ENCODE measurements around the gene JAKMIP1. TPM values are rescaled to one million over a fixed set of nuclear protein-coding genes. Genes with fewer than 3 reads are reported as not detected.
"Not testable (repeated sequence)": the region's sequence is repeated elsewhere in the genome, so short reads cannot be mapped to it uniquely, and the experiment has no call there.

JAKMIP1 gene
- total RNA-seq, 1 donor from 2014 or later: 0.89 TPM

DNA sequence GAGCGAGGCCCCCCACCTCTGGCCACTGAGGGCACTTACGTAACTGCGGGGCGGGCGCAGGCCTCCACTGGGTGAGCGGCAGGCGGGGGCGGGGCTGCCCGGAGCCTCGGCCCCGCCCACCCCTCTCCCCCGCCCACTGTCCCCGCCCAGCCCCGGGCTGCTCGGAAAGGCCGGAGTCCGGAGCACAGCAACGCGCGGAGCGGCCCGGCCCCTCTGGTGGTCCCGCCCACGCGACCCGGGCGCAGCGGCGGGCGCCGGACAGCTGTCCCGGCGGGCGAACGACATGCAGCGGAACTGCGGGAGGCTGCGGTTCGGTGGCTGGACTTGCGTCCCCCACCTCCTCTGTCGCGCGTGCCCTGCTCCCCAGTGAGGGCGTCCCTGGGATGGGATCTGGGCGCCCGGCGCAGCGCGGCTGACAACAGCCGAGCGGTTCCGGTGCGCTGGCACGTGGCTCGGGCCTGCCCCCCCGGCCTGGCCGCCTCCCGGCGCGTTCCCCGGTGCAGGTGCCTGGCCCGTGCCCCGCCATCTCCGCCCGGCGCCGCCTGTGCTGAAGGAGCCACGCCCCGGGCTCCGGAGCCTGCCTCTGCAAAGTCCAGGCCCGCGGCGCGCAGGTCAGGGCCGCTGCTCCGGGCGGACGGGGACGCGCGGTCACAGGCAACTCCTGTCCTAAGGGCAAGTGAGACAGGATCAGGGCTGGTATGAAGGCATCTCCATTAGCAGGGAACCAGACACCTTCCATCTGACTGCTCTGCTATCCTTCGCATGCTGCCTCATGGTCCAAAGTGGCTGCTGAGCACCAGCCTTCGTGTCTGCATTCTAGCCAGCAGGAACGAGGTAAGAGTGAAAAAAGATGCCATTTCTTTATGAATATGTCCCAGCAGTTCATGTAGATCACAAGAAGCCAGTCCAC is 21.8 kb upstream of the JAKMIP1 start:
- peaks cover 3% of the 10 kb centered on the region for H3K4me1 Mint-ChIP-seq (ENCODE audit: low read depth)
- no peaks in the 10 kb centered on the region for H3K9me3 Mint-ChIP-seq (ENCODE audit: low read depth)
- TF ChIP-seq, protein P1, sequence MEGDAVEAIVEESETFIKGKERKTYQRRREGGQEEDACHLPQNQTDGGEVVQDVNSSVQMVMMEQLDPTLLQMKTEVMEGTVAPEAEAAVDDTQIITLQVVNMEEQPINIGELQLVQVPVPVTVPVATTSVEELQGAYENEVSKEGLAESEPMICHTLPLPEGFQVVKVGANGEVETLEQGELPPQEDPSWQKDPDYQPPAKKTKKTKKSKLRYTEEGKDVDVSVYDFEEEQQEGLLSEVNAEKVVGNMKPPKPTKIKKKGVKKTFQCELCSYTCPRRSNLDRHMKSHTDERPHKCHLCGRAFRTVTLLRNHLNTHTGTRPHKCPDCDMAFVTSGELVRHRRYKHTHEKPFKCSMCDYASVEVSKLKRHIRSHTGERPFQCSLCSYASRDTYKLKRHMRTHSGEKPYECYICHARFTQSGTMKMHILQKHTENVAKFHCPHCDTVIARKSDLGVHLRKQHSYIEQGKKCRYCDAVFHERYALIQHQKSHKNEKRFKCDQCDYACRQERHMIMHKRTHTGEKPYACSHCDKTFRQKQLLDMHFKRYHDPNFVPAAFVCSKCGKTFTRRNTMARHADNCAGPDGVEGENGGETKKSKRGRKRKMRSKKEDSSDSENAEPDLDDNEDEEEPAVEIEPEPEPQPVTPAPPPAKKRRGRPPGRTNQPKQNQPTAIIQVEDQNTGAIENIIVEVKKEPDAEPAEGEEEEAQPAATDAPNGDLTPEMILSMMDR (IDR thresholded peaks at IDR 0.05; ENCODE audit: unreplicated experiment): no peak
- H3K27me3 Mint-ChIP-seq: peaks cover 61% of the 10 kb centered on the region
- no peaks in the 10 kb centered on the region for H3K36me3 Mint-ChIP-seq (ENCODE audit: insufficient read depth)
- DNase-seq (ENCODE audit: low spot score, unreplicated experiment): peak; percentile 70
- peak overlapping the region; percentile 76 for H3K4me3 Mint-ChIP-seq (ENCODE audit: low read depth)
- peak overlapping the region; percentile 11 for H3K27ac Mint-ChIP-seq

DNA sequence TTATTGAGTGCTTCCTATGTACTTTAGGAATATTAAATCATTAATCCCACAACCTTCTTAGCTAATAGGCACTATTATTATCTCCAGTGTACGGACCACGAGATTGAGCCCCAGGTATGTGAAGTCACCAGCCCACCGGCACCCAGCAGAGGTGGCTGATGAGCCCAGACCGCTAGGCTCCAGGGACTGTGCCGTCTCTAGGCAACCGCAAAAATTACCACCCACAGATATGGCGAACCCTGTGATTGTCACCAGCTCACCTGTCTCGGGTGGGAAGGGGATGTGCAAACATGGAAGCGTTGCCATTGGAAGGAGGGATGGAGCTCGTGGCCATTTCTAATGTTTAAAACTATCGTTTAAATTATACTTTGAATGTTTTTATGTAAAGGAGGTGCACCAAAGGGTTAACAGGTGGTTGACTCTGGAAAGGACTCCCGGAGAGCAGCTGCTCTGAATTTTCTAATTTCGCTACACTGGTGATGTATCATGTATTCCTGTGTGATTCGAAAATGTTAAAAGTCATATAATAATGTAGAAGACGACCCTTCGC is 21.0 kb upstream of the JAKMIP1 start:
- peaks cover 3% of the 10 kb centered on the region for H3K4me1 Mint-ChIP-seq (ENCODE audit: low read depth)
- no peaks in the 10 kb centered on the region for H3K36me3 Mint-ChIP-seq (ENCODE audit: insufficient read depth)
- H3K9me3 Mint-ChIP-seq (ENCODE audit: low read depth): no peaks in the 10 kb centered on the region
- H3K27ac Mint-ChIP-seq: peak overlapping the region; percentile 23
- no peak for DNase-seq (ENCODE audit: low spot score, unreplicated experiment)
- TF ChIP-seq, protein P1 (IDR thresholded peaks at IDR 0.05; ENCODE audit: unreplicated experiment): no peak
- peak overlapping the region; percentile 76 for H3K4me3 Mint-ChIP-seq (ENCODE audit: low read depth)
- H3K27me3 Mint-ChIP-seq: peaks cover 66% of the 10 kb centered on the region

DNA sequence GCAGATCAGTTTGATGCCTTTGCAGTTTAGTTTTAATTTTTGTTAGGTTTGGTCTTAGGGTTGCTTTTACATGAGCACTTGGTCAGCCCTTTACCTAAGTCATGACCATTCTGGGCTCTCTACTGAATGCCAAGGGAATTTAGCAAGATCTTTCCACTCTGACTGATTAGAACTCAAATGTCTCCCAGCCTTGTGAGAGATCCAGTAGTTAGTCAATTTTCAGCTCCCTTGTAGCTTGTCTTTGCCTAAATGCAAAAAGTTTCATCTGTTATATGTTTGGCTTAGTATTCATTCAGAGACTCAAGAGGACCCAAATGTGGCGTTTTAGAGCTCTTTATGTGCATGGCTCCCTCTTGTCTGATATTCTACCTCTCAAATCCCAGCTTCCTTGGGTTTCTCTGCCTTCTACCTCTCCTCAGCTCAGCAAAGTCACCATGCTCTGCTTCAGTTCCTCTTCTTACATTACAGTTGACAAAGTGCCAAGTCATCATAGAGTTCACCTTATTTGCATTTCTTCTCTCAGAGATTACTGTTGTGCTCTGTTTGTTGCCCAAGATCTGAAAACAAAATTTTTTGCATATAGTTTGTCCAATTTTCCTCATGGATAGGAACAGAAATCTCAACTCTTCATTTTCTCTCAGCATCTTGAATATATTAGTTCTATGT is 17.5 kb upstream of the JAKMIP1 start:
- Mint-ChIP-seq H3K9me3 (ENCODE audit: low read depth) (no peaks in the 10 kb centered on the region), H3K27ac (no peak overlapping the region), H3K36me3 (ENCODE audit: insufficient read depth) (no peaks in the 10 kb centered on the region), H3K27me3 (peaks cover 51% of the 10 kb centered on the region), H3K4me1 (ENCODE audit: low read depth) (peaks cover 3% of the 10 kb centered on the region), H3K4me3 (ENCODE audit: low read depth) (no peak overlapping the region)
- TF ChIP-seq, protein P1 (IDR thresholded peaks at IDR 0.05; ENCODE audit: unreplicated experiment): no peak
- DNase-seq (ENCODE audit: low spot score, unreplicated experiment): no peak

DNA sequence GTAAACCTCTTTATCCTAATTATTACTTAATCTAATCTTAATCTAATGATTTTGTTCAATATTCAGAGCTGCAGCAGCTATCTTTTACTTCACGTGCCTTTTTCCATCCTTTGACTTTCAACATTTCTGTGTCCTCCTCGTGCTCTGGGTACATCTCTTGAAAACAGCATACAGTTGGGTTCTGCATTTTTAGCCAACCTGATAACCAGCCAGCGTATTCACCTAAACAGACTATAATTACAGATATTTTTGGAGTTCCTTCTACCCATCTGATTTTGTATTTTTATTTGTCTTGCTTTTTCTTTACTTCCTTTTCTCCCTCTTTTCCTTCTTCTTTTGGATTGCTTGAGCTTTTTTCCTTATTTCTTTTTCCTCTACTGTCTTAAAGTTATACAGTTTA is 16.2 kb upstream of the JAKMIP1 start:
- Mint-ChIP-seq H3K4me1 (ENCODE audit: low read depth) (peaks cover 2% of the 10 kb centered on the region), H3K36me3 (ENCODE audit: insufficient read depth) (no peaks in the 10 kb centered on the region), H3K27ac (no peak overlapping the region), H3K9me3 (ENCODE audit: low read depth) (no peaks in the 10 kb centered on the region), H3K27me3 (peaks cover 44% of the 10 kb centered on the region), H3K4me3 (ENCODE audit: low read depth) (no peak overlapping the region)
- DNase-seq (ENCODE audit: low spot score, unreplicated experiment): no peak
- TF ChIP-seq, protein P1 (IDR thresholded peaks at IDR 0.05; ENCODE audit: unreplicated experiment): no peak

DNA sequence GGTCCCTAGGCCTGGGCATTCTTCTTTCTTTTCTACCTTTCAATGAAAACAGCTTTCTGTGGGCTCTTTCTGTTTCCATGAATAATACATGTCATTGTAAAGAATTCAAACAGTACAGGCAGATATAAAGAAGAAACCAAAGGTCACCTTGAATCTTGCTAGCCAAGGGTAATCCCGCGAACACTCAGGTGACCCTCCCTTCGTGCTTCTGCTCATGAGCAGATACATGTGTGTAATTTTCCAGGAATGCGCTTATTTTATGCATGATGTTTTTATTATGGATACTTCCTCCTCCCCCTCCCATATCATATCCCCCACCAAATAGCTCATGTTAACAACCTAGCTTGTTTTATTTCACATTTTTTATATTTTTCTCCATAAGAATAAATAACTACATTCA is 9.6 kb upstream of the JAKMIP1 start:
- no peak overlapping the region for H3K4me3 Mint-ChIP-seq (ENCODE audit: low read depth)
- no peaks in the 10 kb centered on the region for H3K36me3 Mint-ChIP-seq (ENCODE audit: insufficient read depth)
- H3K4me1 Mint-ChIP-seq (ENCODE audit: low read depth): no peaks in the 10 kb centered on the region
- DNase-seq (ENCODE audit: low spot score, unreplicated experiment): no peak
- H3K9me3 Mint-ChIP-seq (ENCODE audit: low read depth): no peaks in the 10 kb centered on the region
- peaks cover 15% of the 10 kb centered on the region for H3K27me3 Mint-ChIP-seq
- TF ChIP-seq, protein P1 (IDR thresholded peaks at IDR 0.05; ENCODE audit: unreplicated experiment): no peak
- no peak overlapping the region for H3K27ac Mint-ChIP-seq

DNA sequence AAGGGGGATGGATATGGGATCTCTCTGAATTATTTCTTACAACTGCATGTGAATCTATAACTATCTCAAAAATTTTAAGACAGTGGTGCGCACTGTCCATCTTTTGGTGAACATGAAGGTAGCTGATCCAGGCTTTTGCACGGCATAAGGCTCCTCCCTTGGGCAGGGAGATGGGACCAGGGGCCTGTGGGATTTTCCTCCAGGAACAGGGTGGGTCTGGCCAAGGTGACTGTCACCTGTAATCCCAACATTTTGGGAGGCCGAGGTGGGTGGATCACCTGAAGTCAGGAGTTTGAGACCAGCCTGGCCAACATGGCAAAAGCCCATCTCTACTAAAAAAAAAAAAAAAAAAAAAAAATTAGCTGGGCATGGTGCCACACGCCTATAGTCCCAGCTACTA is 8.9 kb upstream of the JAKMIP1 start:
- not testable (repeated sequence) for H3K4me1 Mint-ChIP-seq (ENCODE audit: low read depth); H3K4me3 Mint-ChIP-seq (ENCODE audit: low read depth); H3K36me3 Mint-ChIP-seq (ENCODE audit: insufficient read depth); H3K9me3 Mint-ChIP-seq (ENCODE audit: low read depth); DNase-seq (ENCODE audit: low spot score, unreplicated experiment); H3K27ac Mint-ChIP-seq
- H3K27me3 Mint-ChIP-seq: peaks cover 15% of the 10 kb centered on the region

Data from progenitor cell of endocrine pancreas (in vitro differentiated cells).